GM18526 (cell line): ENCODE results near the gene KRTDAP.

Experiments
- POLR2A ChIP-seq: IDR thresholded peaks from 3 replicates; pipeline ENCODE4 v1.6.1; 2011; ENCODE audit not compliant: insufficient read length; ENCODE audit errors: extremely low read depth

The KRTDAP gene

DNA sequence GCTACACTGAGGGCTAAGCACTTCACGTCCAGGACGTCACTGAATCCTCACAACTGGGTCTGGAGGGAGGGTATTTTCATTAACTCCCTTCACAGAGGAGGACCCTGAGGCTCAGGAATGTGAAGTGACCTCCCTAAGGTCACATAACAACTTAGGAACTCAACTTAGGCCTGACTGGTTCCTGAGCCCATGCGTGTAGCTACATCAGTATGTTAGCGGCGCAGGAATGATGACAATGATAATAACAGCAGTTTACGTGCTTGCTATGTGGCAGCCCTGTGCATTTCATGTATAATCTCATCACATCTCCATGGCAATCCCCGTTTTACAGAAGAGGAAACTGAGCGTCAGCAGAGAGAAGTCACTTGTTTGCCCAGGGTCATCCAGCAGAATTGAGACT, 18.3 kb downstream of the KRTDAP start:
- TF ChIP-seq POLR2A, result no peak

DNA sequence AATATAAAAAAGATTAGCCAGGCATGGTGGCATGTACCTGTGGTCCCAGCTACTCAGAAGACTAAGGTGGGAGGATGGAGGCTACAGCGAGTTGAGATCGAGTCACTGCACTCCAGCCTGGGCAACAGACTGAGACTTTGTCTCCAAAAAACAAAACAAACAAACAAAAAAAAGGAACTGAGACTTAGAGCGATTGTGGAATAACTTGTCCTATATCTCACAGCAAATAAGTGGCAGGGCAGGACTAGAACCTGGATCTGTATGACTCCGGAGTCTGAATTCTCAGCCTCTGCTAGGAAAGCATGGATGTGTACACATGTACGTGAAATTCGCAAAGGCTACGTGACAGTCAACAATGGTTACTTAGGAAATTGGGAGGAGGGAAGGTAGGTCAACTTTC, 20.1 kb downstream of the KRTDAP start:
- no peak for TF ChIP-seq POLR2A

DNA sequence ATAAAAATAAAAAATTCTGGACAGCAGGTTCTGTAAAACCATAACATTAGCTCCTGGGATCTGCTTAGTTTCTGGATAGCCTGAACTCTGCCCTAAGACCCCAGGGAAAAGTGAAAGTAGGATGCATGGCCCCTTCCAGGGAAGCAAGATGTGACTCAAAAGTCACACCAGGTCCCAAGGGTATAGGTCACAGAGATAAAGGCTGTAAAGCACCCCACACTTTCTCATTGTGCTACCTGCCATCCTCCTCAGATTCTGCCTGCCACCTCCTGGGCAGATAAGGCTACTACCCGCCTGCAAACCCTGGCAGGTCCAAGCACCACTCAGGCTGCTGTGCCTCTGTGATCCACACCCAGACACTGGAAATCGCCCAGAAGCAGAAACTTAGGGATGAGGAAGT, 21.6 kb downstream of the KRTDAP start:
- no peak for TF ChIP-seq POLR2A

DNA sequence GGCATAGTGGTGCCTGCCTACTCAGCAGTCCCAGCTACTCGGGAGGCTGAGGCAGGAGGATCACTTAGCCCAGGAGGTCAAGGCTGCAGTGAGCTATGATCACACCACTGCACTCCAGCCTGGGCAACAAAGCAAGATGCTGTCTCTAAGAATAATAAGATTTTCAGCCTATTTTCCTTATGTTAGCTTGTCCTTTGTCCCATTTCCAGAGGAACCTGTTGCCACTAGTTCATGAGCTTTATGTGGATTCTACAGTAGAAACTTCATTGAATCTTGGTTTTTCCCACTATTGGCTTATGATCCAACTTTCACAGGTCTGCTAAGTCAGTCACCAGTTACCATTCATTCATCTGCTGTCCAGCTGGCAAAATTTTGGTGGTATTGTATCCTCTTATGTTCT, 24.0 kb downstream of the KRTDAP start:
- TF ChIP-seq POLR2A, result no peak

DNA sequence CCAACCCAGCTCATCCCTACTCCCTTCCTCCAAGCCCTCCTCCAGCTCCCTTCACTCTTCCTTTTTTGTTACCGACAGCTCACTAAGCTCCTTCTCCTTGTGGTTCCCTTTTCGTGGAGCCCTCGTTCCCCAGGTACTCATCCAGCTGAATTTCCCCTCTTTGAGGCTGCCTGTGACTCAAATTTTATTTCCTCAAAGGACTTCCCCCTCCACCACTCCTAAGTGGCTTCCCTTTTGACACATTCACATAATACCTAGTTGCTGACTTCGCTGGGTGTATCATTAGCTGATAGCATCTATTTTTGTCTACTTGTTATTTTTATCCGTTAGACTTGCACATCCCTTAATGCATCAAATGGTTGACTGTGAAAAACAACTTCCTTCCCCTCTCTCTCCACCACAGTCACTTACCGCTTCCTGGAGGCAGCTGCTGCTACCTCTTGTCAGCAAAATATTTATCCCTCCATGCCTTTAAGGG, 27.7 kb downstream of the KRTDAP start:
- TF ChIP-seq POLR2A, result no peak

DNA sequence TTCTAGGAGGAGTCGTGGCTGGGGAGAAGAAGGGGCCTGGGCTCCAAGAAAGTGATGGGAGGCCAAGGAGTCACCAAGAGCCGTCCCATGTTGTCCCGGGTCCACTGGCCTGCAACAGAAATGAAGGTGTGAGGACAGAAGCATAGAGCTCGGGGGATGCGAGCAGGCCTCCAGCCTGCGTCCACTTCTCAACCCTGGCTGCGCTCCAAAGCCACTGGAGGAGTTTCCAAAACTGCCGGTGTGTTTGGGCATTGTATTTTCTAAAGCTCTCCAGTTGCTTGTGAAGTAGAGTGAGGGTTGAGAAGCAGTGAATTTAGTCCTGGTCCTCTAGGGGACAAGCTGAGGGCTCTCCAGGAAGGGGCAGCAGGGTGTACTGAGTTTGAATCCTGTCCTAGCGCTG, 29.2 kb downstream of the KRTDAP start:
- TF ChIP-seq POLR2A, result no peak

DNA sequence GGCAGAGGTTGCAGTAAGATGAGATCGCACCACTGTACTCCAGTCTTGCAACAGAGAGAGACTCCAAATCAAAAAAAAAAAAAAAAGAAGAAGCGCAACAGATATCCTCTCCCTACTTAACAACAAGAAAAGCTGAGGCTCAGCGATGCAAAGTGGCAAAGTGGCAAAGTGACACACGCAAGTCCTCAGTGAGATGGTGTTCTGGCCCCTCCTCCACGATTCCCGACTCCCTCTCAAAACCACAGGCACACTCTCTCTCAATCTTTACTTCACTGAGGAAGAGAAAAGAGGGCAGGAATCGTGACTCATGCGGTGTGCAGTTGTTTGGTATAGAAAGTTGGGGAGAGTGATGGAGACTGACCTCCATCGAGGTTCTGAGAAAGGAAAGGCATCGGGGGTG, 29.7 kb downstream of the KRTDAP start:
- no peak for TF ChIP-seq POLR2A

DNA sequence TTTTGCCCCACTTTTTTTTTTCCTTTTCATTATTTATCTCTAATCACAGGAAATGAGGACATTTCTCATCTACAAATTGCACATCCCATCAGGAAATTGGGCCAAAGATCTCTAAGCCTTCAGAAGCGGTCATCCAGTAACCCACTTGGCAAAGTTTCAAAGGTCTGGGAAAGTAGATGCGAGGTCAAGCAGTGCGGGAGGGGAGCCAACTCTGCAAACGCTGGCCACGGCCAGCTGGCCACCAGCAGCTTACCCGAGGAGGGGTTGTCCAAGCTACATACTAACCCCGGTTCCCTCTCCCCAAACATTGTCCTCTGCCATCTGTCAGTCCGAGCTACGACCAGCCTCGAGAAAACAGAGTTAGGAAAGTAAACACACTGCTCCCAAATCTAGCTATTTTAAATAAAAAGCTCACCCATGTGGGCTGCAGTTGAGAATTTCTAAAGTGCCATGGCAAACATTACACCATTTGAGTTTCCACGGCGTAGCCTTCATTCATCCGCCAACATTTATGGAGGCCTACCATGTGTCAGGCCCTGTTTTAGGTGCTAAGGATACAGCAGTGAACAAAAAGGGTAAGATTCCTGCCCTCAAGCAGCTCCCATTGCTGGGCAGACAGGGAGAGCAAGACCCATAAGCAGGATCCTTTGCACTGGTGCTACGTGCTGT, 30.7 kb downstream of the KRTDAP start:
- TF ChIP-seq POLR2A, result no peak

DNA sequence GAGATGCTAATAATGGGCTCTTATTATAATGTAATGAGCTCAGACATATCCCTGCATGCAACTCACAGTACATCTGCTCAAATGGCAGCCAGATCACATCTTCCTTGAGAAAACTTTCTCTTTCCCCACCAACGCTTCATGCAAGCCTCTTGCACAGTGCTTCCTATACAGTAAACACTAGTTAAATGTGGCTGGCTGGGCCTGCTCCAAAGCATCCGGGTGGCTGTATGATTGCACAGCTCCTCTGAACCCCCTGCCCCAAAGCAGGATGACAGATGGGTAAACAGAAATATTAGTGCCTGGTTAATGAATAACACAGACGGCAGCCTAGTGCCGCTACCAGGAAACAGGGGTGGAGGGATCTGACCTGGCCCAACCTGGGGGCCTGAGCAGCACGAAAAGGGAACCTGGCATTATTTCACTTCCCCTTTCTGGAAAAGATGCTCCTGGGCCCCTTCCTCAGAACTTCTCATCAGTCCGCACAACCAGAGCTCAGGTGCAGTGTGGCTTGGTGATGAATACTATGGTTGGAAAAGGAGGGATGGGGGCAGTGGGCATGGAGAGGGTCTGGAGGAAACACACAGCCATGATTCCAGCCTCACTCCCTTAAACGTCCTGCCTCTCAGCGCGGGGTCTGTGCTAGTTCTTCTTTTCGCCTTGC, 31.4 kb downstream of the KRTDAP start:
- TF ChIP-seq POLR2A, result peak; percentile 18

DNA sequence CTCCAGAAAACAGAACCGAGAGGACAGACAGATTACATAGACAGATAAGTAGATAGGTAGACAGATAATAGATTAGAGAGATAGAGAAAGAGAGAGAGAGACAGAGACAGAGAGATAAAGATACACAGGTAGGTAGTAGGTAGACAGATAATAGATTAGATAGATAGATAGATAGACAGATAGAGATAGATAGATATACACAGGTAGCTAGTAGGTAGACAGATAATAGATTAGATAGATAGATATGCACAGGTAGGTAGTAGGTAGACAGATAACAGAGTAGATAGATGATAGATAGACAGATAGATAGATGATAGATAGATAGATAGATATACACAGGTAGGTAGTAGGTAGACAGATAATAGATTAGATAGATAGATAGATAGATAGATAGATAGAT, 32.1 kb downstream of the KRTDAP start:
- TF ChIP-seq POLR2A, result no peak

DNA sequence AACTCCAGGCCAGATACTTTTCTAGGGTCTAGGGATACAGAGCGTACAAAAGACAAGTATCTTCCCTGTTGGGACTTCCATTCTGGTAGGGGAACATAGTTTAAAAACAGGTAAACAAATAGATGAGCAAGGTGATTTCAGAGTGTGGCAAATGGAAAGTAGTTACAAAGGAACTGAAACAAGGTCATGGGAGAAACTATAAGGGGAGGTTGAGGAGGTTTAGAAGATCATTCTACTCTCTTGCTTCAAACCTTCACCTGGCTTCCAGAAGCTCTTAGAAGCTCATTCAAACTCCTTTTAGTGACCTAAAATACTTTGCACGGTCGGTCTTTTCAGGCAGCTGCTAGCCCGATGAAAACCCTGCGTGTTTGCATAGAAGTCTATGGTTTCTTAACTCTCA, 33.1 kb downstream of the KRTDAP start:
- TF ChIP-seq POLR2A, result no peak

DNA sequence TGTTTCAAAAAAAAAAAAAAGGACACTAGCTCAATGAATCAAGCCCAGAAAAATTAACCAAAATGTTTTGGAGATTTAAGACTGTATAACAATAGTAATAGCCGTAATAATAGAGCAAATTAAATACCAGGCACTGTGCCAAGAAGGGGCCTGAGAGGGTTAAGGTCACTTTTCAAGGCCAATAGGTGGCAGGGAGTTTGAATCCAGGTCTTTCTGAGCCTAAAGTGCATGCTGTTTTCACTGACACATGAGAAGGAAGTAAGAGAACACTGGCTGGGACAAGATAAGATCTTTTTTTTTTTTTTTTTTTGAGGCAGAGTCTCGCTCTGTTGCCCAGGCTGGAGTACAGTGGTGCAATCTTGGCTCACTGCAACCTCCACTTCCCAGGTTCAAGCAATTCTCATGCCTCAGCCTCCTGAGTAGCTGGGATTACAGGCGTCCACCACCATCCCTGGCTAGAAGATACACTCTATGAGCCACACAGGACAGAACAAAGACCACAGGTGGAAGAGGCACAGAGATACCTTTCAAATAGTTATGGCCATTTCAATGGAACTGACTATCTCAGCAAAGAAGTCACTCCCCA, 34.6 kb downstream of the KRTDAP start:
- TF ChIP-seq POLR2A, result no peak

DNA sequence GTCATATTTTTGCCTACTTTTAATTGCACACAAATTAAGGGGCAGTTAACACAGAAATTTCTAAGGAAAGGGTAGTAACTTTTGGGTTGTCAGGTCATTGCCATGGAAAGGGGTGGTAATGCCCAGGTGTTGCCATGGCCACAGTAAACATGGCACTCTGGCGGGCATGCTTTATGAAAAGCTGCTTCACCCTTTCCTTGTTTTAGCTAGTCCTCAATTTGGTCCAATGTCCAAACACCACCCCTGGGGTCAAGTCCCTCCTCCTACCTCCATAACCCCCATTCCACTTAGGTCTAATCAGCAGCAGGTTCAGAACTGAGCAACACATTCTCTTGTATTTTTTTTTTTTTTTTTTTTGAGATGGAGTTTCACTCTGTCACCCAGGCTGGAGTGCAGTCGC, 35.6 kb downstream of the KRTDAP start:
- no peak for TF ChIP-seq POLR2A

DNA sequence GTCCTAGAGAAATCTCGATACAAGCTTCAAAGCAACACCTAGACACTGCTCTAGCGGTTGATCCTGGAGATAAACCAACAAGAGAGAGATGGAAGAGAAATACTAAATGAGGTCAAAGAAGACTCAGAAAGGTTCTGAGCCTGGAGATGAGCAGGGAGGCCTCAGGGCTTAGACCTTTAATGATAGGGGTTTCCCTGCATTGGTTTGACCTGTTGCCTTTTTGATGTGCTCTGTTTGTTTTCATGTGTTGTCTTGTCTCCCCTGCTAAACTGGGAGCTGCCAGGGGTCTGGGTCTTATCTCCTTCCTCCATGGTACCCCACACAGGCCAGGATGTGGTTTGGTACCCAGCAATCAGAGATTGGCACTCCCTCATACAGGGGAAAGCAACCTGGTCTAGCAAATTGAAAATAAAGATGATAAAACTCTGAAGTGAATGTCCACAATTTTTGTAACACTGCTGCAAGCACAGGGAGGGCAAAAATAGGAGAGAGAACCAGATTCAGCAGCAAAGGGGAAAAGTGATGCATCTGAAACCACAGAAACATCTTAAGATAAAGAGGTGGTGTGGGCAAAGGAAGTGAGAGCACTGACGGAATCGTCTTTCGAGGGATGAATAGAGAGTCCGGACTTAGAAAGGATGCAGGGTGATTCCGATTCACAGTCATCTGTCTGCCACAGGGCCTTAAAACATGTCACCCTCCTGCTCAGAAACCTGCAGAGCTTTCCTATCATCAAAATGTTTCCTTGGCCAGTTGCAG, 38.7 kb downstream of the KRTDAP start:
- no peak for TF ChIP-seq POLR2A

DNA sequence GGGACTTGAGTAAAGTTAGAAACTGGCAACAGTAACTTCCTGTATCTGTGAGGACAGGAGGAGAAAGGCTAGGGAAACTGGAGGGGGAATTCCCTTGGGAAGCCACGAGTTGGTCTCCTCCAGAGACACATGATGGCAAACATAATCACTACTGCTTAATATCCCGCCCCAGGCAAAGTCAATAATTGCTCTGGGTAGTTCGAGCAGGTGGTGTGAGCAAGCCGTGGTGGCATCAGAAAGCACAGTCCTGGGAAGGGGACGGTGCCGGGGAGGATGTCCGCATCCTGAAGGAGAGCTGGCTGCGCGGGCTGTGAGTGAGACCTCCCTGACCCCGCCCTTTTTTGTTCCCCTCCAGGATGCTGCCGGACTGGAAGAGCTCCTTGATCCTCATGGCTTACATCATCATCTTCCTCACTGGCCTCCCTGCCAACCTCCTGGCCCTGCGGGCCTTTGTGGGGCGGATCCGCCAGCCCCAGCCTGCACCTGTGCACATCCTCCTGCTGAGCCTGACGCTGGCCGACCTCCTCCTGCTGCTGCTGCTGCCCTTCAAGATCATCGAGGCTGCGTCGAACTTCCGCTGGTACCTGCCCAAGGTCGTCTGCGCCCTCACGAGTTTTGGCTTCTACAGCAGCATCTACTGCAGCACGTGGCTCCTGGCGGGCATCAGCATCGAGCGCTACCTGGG, 40.8 kb downstream of the KRTDAP start:
- no peak for TF ChIP-seq POLR2A
